Measurements from ENCODE around the gene TMEM94. TPM values are rescaled to one million over a fixed set of nuclear protein-coding genes. Genes with fewer than 3 reads are reported as not detected.

Gene TMEM94
- total RNA-seq, 1 donor from 2014 or later = 125 TPM

- no peaks in the 10 kb centered on the region for H3K27me3 ChIP-seq
- peaks cover 0 to 7% of the 10 kb centered on the region in 2 donors for H3K4me1 ChIP-seq
- no peak overlapping the region for H3K4me3 ChIP-seq
- H3K9me3 ChIP-seq = no peaks in the 10 kb centered on the region
- no peak for DNase-seq (ENCODE audit: low spot score in 2 of 2)
- H3K27ac ChIP-seq = no peak overlapping the region
- no peak for TF ChIP-seq CTCF (IDR thresholded peaks at IDR 0.05)
- peaks cover 53 to 61% of the 10 kb centered on the region in 2 donors for H3K36me3 ChIP-seq
- intact Hi-C loops (cut with DNase I) = no loop called here
Measured at GRCh38 chr17:75491680-75492079, 35.2 kb downstream of the TMEM94 start.

- no peak for TF ChIP-seq CTCF (IDR thresholded peaks at IDR 0.05)
- DNase-seq (ENCODE audit: low spot score in 2 of 2) = no peak
- H3K9me3 ChIP-seq = no peaks in the 10 kb centered on the region
- peaks cover 63 to 69% of the 10 kb centered on the region in 2 donors for H3K36me3 ChIP-seq
- no peaks in the 10 kb centered on the region for H3K27me3 ChIP-seq
- H3K4me1 ChIP-seq = peaks cover 0 to 7% of the 10 kb centered on the region in 2 donors
- intact Hi-C loops (cut with DNase I) = no loop called here
- no peak overlapping the region for H3K4me3 ChIP-seq
- H3K27ac ChIP-seq = no peak overlapping the region
Measured at GRCh38 chr17:75492555-75493168, 36.2 kb downstream of the TMEM94 start.

GRCh38 chr17:75493476-75494129 lies 37.2 kb downstream of the TMEM94 start:
- no peaks in the 10 kb centered on the region for H3K9me3 ChIP-seq
- peaks cover 71 to 79% of the 10 kb centered on the region in 2 donors for H3K36me3 ChIP-seq
- no peak overlapping the region for H3K4me3 ChIP-seq
- peaks cover 0 to 7% of the 10 kb centered on the region in 2 donors for H3K4me1 ChIP-seq
- H3K27ac ChIP-seq = no peak overlapping the region
- no peak for TF ChIP-seq CTCF (IDR thresholded peaks at IDR 0.05)
- no peak for DNase-seq (ENCODE audit: low spot score in 2 of 2)
- intact Hi-C loops (cut with DNase I) = no loop called here
- no peaks in the 10 kb centered on the region for H3K27me3 ChIP-seq

- Histone ChIP-seq H3K36me3 (peaks cover 77 to 85% of the 10 kb centered on the region in 2 donors), H3K27me3 (no peaks in the 10 kb centered on the region), H3K9me3 (no peaks in the 10 kb centered on the region), H3K4me3 (no peak overlapping the region), H3K4me1 (peaks cover 0 to 7% of the 10 kb centered on the region in 2 donors), H3K27ac (no peak overlapping the region)
- no peak for TF ChIP-seq CTCF (IDR thresholded peaks at IDR 0.05)
- intact Hi-C loops (cut with DNase I) = no loop called here
- DNase-seq (ENCODE audit: low spot score in 2 of 2) = no peak
Measured at GRCh38 chr17:75494326-75494877, 38.0 kb downstream of the TMEM94 start.

- no peak overlapping the region for H3K4me3 ChIP-seq
- H3K4me1 ChIP-seq = no peaks in the 10 kb centered on the region
- intact Hi-C loops (cut with DNase I) = no loop called here
- H3K36me3 ChIP-seq = peaks cover 77 to 92% of the 10 kb centered on the region in 2 donors
- no peak for TF ChIP-seq CTCF (IDR thresholded peaks at IDR 0.05)
- DNase-seq (ENCODE audit: low spot score in 2 of 2) = no peak
- no peaks in the 10 kb centered on the region for H3K27me3 ChIP-seq
- H3K27ac ChIP-seq = no peak overlapping the region
- H3K9me3 ChIP-seq = no peaks in the 10 kb centered on the region
Measured at GRCh38 chr17:75496005-75496404, 39.6 kb downstream of the TMEM94 start.
